GM03348 (cell line): ENCODE data around the gene STK11IP.

Experiments
- DNase-seq: peaks from one replicate; pipeline ENCODE4 v3.0.0; 2012; ENCODE audit warnings: low spot score

STK11IP gene

DNA sequence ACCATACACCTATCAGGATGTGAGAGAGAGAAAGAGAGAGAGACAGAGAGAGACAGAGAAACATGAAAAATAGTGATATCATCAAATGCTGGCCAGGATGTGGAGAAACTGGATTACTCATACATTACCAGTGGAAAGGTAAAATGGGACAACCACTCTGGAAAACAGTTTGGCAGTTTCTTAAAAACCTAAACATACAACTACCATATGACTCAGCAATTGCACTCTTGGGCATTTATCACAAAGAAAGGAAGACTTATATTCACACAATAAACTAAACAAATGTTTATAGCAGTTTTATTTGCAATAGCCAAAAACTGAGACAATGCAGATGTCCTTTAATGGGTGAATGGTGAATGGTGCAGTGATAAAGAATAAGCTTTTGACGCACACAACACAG is 58.9 kb downstream of the STK11IP start:
- DNase-seq = no peak

DNA sequence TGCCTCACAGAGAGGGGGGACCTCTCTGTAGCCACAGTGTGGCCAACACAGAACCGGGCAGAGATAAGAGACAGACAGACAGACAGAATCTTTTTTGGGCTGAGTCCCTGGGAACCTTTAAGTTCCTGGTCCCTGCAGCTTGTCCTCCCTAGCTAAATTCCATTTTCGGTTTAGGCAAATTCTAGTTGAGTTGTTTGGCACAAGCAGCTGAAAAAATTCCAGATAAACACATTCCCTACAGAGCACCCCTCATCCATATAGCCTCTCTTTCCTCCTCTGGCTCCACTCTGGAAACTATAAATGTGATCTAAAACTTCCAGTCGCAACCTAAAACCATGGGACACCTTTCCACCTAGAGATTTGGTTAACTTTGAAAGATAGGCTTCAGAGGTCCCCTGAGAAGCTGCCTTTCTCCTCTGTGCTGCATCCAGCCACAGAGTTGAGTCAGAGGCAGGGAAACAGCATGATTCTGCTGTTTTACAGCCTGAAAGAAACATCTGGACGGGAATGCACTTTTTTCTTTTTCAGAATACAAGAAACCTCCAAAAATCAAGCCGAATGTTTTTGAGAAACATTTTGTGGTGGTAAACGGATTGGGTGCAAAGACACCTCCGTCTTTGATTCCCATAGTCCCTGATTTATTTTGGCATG is 60.7 kb downstream of the STK11IP start:
- DNase-seq = peak; percentile 65

GRCh38 chr2:219658874-219659273 is 61.2 kb downstream of the STK11IP start:
- DNase-seq = no peak

GRCh38 chr2:219661197-219661954 is 63.7 kb downstream of the STK11IP start:
- DNase-seq = no peak

DNA sequence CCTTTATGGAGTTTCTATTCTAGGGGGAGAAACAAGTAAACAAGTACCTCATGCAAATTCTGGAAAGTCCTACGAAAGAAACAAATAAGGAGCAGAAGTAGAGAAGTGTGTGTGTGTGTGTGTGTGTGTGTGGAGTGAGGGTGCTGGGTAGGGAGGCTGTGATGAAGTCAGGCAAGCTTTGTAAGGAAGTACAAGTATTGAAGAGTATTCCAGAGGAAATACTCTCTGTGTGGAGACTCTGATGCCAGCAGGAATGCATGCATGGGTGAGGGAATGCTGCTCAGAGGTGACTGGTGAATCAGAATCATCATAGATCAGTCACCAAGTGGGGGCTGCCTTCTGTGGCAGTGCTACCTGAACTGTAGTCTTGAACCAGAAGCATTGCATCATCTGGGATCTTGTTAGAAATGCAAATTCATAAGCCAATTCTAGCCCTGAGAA is 64.3 kb downstream of the STK11IP start:
- DNase-seq = peak; percentile 35

- DNase-seq = no peak
Measured at GRCh38 chr2:219662566-219662965, 64.9 kb downstream of the STK11IP start.

GRCh38 chr2:219663116-219663762 is 65.6 kb downstream of the STK11IP start:
- DNase-seq = no peak

DNA sequence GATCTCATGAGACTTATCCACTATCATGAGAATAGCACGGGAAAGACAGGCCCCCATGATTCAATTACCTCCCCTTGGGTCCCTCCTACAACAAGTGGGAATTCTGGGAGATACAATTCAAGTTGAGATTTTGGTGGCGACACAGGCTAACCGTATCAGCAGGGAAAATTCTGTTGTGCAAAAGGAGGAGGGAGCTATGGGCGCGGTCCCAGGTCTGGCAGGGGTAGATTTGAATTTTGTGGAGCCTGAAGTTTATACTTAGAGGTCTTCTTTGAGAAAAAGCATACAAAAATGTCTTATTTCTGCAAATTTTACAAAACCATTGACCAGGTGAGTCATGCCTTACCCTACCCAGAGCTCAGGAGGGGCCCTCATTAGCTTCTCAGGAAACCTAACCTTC is 66.4 kb downstream of the STK11IP start:
- no peak for DNase-seq

DNA sequence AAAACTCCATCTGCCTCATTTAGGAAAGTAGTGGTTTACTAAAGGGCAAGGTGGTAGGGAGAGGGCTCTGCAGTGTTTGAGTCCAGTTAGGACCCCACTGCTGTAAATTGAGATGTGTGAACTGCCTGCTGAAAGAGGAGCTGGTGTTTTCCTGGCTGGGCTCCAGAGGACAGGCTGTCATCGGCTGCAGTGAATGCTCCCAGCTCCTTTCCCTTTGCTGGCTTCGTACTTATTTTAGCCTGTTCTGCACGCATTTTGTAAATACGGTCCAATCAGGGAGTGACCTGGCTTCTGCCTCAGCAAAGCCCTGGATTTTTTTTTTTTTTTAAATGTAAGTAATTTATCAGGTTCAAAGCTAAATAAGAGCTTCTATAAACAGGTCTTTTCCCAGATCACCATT is 67.3 kb downstream of the STK11IP start:
- DNase-seq = no peak

DNA sequence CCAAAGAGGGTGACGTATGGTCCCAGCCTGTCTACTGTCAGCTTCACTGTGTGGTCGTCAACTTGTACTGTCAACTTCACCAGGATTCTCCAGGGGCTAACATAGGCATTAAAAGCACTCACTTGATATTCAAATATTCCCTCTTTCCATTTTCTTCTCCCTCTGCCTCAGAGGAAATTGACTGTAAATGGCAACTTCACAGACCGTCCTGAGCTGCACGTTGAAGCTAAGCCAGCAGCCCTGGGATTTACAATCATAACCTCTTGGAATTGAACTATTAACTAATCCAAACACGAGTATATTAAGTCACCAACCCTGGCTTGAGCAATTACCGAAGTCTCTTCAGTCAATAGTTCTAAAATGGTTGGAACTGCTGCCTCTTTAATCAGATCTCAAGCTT is 68.3 kb downstream of the STK11IP start:
- no peak for DNase-seq
